ENCODE measurements around the gene HS3ST4.

HS3ST4 gene

DNA sequence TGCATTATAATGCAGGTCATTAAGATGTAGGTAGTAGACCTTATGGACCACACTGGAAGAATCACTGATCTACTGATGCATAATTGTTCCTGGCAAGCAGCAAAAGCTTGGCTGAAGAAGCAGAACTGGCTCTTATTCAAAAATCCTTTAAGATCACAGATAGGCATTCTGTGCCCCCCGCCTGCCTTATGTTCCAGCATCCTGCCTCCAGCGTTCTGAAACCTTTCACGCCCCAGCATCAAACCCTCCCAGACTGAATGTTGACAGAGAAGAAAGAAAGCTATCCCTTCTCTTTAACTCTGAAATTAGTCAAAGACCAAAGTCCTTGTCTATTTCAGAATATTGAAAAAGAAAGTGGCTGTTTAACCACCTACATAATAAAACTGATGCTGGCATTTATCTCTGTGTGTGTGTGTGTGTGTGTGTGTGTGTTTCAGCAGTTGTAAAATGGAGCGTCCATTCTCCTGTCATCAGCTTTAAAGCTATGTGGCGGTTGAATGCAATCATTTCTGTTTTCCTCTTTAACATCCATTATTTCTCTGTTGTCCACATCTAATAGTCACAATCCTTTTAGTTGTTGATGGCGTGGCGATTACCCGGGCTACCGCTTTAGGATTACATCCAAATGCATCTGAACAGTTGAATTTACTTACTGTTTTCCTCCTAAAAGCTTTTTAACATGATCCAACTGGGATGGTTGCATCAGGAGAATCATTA is 350.4 kb downstream of the HS3ST4 start:
- Histone ChIP-seq H3K4me1 (ENCODE audit: low read depth, poor library complexity, severe bottlenecking) (no peaks in the 10 kb centered on the region), H3K36me3 (ENCODE audit: insufficient read depth) (no peaks in the 10 kb centered on the region), H3K4me3 (IDR thresholded peaks at IDR 0.05; ENCODE audit: insufficient read depth, low read depth, low read length) (no peak overlapping the region), H2AFZ (ENCODE audit: low read depth) (no peak overlapping the region), H3K27me3 (ENCODE audit: insufficient read depth, low read depth) (no peaks in the 10 kb centered on the region), H3K4me2 (no peak overlapping the region), H3K27ac (no peak overlapping the region), H3K9ac (no peak overlapping the region), H4K20me1 (ENCODE audit: insufficient read depth) (no peaks in the 10 kb centered on the region), H3K79me2 (ENCODE audit: insufficient read depth, low read depth) (no peaks in the 10 kb centered on the region)
- TF ChIP-seq, protein P1, sequence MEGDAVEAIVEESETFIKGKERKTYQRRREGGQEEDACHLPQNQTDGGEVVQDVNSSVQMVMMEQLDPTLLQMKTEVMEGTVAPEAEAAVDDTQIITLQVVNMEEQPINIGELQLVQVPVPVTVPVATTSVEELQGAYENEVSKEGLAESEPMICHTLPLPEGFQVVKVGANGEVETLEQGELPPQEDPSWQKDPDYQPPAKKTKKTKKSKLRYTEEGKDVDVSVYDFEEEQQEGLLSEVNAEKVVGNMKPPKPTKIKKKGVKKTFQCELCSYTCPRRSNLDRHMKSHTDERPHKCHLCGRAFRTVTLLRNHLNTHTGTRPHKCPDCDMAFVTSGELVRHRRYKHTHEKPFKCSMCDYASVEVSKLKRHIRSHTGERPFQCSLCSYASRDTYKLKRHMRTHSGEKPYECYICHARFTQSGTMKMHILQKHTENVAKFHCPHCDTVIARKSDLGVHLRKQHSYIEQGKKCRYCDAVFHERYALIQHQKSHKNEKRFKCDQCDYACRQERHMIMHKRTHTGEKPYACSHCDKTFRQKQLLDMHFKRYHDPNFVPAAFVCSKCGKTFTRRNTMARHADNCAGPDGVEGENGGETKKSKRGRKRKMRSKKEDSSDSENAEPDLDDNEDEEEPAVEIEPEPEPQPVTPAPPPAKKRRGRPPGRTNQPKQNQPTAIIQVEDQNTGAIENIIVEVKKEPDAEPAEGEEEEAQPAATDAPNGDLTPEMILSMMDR (conservative IDR thresholded peaks at IDR 0.05; ENCODE audit: low read depth, low read length): no peak

DNA sequence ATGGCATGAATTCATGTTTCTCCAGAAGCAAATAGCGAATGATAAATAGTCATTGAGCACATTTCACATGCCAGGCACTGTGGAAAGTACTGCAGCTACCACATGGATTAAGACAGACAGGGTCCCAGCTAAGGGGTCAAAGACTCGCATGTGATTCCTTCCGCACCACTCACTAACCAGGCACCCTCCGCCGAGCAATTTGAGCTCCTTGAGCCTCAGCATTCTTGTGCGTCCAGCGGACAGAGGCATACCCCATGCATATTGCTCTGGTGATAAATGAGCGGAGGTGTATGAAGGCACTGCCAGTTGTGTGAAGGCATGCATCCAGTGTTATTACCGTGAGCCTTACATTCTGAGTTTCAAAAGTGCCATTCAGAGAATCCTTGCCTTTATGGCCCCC is 358.7 kb downstream of the HS3ST4 start:
- Histone ChIP-seq H3K4me2 (no peak overlapping the region), H3K27me3 (ENCODE audit: insufficient read depth, low read depth) (no peaks in the 10 kb centered on the region), H3K4me1 (ENCODE audit: low read depth, poor library complexity, severe bottlenecking) (no peaks in the 10 kb centered on the region), H3K9ac (no peak overlapping the region), H4K20me1 (ENCODE audit: insufficient read depth) (no peaks in the 10 kb centered on the region), H3K4me3 (IDR thresholded peaks at IDR 0.05; ENCODE audit: insufficient read depth, low read depth, low read length) (no peak overlapping the region), H3K36me3 (ENCODE audit: insufficient read depth) (no peaks in the 10 kb centered on the region), H2AFZ (ENCODE audit: low read depth) (no peak overlapping the region), H3K79me2 (ENCODE audit: insufficient read depth, low read depth) (no peaks in the 10 kb centered on the region), H3K27ac (no peak overlapping the region)
- TF ChIP-seq, protein P1 (conservative IDR thresholded peaks at IDR 0.05; ENCODE audit: low read depth, low read length): no peak

DNA sequence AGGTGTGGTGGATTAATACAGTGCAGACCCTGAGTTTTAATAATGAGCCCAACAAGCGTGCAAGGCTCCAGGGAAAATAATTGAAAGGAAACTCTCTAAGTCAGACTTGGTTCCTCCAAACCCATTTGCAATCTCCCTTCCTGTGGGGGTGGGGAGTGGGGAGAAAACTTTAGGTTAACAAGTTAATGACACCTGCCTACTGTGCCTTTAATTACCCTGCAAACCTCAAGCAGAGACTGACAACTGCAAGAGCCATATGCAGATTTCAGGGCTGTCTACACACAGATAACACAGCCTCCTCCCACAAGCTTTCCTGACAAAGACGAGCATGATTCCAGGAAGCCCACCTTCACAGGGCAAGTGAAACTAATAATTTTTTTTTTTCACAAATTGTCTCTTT is 359.3 kb downstream of the HS3ST4 start:
- no peaks in the 10 kb centered on the region for H4K20me1 ChIP-seq (ENCODE audit: insufficient read depth)
- no peak overlapping the region for H3K4me3 ChIP-seq (IDR thresholded peaks at IDR 0.05; ENCODE audit: insufficient read depth, low read depth, low read length)
- no peak overlapping the region for H2AFZ ChIP-seq (ENCODE audit: low read depth)
- H3K79me2 ChIP-seq (ENCODE audit: insufficient read depth, low read depth): no peaks in the 10 kb centered on the region
- H3K36me3 ChIP-seq (ENCODE audit: insufficient read depth): no peaks in the 10 kb centered on the region
- no peaks in the 10 kb centered on the region for H3K4me1 ChIP-seq (ENCODE audit: low read depth, poor library complexity, severe bottlenecking)
- TF ChIP-seq, protein P1 (conservative IDR thresholded peaks at IDR 0.05; ENCODE audit: low read depth, low read length): no peak
- no peak overlapping the region for H3K9ac ChIP-seq
- no peak overlapping the region for H3K4me2 ChIP-seq
- H3K27ac ChIP-seq: no peak overlapping the region
- H3K27me3 ChIP-seq (ENCODE audit: insufficient read depth, low read depth): no peaks in the 10 kb centered on the region

DNA sequence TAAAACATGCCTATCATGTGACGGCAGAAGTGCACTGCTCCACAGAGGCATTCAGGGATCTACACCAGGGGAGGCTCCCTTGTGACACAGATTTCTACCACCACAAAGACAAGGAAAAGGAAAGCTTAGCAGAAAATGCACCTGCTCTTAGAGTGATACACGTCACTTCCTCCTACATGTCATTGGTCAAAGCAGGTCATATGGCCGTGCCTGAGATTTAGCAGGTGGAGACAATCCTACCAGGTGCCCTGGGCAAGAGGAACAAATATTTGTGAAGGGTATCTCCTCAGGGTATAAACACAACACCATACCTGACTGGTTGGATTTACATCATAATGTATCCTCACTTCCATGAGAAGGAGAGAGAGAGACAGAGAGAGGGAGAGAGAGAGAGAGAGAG is 362.1 kb downstream of the HS3ST4 start:
- H3K27ac ChIP-seq: no peak overlapping the region
- TF ChIP-seq, protein P1 (conservative IDR thresholded peaks at IDR 0.05; ENCODE audit: low read depth, low read length): no peak
- no peaks in the 10 kb centered on the region for H3K36me3 ChIP-seq (ENCODE audit: insufficient read depth)
- H3K9ac ChIP-seq: no peak overlapping the region
- no peak overlapping the region for H3K4me2 ChIP-seq
- no peaks in the 10 kb centered on the region for H3K4me1 ChIP-seq (ENCODE audit: low read depth, poor library complexity, severe bottlenecking)
- no peaks in the 10 kb centered on the region for H4K20me1 ChIP-seq (ENCODE audit: insufficient read depth)
- H3K4me3 ChIP-seq (IDR thresholded peaks at IDR 0.05; ENCODE audit: insufficient read depth, low read depth, low read length): no peak overlapping the region
- H3K79me2 ChIP-seq (ENCODE audit: insufficient read depth, low read depth): no peaks in the 10 kb centered on the region
- H3K27me3 ChIP-seq (ENCODE audit: insufficient read depth, low read depth): no peaks in the 10 kb centered on the region
- H2AFZ ChIP-seq (ENCODE audit: low read depth): no peak overlapping the region
